NCI-H1092 treated with DMSO at 0.1 percent for 48 hours (cell line): ENCODE data around the gene TECPR1.

ENCODE experiments used
- DNase-seq: peaks from one replicate; lab custom pipeline; 2025; lab: John Stamatoyannopoulos, UW

The TECPR1 gene

DNA sequence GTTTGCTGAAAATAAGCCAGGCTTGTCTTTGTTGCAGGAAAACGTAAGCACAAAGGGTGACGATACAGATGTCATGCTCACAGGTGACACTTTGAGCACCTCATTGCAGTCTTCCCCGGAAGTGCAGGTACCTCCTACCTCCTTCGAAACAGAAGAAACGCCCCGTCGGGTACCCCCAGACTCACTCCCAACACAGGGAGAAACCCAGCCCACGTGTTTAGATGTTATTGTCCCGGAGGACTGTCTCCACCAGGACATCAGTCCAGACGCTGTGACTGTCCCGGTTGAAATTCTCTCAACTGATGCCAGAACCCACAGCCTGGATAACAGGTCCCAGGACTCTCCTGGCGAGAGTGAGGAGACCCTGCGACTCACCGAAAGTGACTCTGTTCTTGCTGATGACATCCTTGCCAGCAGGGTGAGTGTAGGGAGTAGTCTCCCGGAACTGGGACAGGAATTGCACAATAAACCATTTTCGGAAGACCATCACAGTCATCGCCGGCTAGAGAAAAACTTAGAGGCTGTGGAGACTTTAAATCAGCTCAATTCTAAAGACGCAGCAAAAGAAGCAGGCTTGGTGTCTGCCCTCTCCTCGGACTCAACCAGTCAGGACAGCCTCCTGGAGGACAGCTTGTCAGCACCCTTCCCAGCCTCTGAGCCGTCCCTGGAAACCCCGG lies 59.1 kb downstream of the TECPR1 start:
- no peak for DNase-seq

DNA sequence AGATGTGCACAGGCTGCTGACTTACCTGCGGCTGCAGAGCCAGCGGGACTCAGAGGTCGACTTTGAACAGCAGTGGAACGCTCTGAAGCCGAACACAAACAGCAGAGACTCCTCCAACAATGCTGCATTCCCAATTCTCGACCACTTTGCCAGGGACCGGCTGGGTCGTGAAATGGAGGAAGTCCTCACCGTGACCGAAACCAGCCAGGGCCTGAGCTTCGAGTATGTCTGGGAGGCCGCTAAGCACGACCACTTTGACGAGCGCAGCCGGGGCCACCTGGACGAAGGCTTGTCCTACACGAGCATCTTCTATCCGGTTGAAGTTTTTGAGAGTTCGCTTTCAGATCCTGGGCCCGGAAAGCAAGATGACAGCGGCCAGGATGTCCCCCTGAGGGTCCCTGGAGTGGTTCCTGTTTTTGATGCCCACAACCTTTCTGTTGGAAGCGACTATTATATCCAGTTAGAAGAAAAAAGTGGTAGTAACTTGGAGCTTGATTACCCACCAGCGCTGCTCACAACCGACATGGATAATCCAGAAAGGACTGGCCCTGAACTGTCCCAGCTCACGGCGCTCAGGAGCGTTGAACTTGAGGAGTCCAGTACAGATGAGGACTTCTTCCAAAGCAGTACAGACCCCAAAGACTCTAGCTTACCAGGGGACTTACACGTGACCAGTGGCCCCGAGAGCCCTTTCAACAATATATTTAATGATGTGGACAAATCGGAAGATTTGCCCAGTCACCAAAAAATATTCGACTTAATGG lies 60.2 kb downstream of the TECPR1 start:
- no peak for DNase-seq

DNA sequence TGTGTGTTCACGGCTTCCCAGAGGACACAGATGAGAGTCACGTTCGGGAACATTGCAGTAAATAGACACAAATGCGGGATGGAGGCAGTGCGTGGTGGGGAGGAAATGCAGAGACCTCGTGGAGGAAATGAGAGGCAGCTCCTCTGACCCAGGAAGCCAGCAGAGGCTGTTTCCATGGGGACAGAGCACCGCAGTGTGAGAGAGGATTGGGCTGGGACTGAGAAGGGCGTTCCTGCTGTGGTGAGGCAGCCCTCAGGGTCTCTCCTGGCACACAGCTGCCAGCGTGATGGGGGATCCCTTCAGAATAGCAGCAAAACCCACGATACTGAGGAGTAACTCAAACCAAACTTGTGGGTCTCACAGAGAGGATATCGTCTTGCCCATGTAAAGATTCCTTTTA lies 62.5 kb downstream of the TECPR1 start:
- DNase-seq: no peak

DNA sequence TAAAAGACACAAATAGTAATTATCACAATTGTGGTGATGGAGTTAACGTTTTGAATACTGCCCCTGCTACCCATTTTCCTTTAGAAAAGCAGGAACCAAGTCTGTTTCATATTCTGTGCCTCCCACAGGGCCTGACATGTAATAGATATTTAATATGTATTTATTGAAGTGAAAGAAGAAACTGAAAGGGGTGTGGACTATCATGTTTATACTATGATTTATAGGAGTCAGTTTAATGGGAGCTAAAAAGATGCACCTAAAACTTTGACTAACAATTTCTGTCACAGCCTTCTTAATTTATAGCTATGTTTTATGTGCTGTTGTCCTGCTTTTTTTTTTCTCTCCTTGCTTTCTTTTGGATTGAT lies 64.9 kb downstream of the TECPR1 start:
- DNase-seq: no peak

DNA sequence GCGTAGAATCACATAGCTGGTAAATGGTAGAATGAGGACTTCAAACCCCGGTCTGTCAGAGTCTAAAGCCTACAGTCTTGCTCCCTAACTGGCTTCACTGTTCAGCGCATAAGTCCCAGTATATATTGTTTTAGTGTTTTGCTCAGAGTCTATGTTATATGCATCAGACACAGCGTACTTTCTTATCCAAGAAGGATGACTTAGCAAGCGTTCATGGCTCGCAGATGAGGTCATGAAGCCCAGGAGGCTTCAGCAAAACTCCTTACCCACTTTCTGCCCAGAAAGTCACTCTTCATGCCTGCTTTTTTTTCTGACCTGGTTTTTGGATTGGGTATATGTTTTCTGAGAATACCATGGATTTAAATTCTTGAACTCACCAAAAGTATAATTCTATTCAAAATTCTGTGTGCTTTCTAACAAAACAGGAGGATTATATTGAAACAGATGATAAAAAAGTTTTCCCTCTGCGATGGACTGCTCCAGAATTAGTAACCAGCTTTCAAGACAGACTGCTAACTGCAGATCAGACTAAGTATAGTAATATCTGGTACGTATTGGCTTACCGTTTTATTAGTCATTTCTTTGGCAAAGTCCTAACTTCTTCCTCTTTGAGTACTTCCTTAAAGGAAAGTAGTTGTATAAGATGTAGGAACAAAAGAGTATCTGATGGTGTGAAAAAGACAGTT lies 65.4 kb downstream of the TECPR1 start:
- DNase-seq: no peak

DNA sequence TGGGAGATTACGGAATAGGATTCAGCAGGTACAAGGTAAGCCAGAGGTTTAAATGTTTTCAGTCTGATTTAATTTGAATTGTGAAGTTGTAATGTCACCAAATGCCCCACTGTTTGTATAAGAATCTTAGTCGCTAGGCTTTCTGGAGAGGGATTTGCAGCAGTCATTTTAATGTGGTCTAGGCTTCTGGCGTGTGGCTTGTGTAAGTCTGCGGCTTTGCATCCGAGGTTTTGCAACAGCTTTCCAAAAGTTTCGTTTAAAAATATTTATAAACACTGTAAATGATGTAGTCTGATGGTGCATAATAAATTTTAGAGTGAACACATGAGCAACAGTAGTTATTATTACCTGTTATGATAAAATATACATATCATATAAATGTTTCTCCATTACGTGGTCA lies 66.9 kb downstream of the TECPR1 start:
- no peak for DNase-seq

DNA sequence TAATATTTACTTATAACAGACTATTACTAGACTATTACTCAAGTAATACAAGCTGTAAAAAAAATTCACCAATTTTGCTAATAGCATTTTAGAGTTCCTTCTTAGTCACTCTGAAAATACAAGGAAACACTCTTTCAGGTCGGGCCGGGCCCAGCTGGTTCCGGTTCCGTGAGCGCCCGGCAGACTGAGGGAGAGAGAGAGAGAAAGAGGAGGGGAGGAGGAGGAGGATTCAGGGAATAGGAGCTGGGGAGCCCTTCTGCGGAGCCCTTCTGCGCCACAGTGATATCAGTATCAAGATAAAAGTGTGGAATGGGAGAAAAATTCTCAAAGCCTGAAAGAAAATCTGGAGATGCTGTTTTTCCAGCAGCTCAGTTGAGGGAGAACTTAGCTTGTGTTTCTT lies 71.3 kb downstream of the TECPR1 start:
- no peak for DNase-seq

DNA sequence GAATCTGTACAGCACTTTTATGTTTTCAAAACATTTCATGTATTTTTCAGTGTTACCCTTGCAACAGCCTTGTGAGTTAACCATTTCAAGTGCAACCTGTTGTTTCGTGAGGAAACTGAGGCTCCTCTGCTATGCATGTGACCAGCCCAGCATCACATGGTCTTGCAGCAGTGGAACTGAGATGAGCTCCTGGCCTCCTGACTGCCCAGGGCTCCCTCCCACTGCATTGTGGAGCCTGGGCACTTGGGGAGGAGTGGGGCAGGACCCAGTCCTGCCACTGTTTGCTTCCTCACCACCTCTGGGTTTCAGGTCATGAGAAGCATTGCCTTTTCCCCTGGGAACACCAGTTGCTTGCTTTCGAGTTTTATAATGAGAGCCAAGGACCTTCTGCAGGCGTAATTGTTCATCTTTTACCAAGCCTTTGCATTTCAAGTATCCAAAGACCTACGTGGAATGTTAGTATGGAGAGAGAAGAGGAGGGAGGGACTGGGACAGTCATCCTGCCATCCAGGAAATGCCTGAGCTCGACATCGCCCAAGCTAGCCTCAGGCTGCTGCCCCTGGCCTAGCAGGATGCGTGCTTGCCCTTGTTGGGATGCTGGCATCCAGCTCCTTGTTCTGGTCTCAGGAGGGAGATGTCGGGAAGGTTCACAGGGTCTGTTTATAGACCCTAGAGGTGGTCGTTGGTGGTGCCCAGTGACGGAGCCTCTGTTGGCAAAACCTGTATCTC lies 73.1 kb downstream of the TECPR1 start:
- DNase-seq: no peak

DNA sequence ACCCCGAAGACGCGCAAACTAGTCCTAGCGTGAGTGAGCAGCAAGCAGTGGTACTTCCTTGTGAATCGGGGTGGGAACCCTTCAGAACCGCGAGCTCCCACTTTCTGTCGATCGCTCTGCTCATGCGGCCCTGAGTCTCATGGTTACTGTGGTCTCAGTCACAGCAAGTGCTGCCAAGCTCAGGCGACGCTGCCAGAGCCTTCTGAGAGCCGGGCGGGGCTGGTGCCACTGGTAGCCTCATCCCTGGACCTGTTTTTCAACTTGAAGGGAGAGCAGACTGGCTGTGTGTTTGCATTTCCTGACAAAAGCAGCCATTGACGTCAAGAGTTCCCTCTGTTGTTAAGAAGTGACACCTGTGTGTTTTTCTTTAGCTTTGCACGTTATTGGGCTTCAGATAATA lies 73.7 kb downstream of the TECPR1 start:
- DNase-seq: no peak

DNA sequence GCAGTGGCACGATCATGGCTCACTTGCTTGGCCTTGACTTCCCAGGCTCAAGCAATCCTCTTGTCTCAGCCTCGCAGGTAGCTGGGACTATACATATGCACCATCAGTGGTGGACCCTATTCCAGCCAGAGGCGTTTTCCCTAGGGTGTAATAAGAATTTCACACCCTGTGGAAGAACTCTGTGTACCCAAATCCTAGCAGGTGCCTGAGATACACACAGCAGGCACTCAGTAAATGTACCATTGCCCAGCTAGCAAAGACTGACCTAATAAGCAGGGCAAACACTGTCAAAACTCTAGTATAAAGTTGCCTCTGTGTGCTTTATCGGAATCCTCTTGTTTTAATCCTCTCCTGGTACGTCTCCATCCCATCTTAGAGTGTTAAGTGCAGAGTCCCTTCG lies 74.5 kb downstream of the TECPR1 start:
- DNase-seq: no peak

DNA sequence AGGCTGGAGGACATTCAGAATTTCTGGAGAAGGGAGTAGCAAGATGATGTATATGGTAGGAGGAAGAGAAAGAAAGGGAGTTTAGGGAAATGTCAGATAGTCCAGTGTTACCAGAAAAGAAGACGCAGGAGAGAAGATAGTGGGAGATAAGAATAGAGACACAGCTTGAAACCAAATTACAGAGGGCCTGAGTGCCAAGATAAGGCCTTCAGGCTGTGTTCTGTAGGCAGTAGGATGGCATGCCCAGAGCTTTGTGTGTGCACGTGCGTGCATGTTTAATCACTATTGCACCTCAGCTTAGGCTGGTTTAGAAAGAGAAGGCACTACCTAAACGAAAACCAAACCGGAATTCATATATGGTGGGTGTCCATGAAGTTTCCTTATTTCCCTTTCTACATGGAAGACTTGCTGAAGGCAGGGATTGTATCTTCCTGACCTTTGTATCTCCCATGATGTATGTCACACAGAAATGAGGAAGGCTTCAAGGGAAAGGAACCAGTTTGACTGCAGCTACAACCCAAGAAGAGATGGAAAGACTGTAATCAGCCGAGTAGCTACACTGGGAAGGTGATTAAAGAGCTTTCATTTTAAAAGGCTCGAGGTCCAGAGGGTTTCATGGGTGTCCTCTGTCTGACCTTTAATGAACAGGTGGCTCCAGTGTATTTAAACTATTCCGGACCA lies 76.6 kb downstream of the TECPR1 start:
- DNase-seq: no peak

DNA sequence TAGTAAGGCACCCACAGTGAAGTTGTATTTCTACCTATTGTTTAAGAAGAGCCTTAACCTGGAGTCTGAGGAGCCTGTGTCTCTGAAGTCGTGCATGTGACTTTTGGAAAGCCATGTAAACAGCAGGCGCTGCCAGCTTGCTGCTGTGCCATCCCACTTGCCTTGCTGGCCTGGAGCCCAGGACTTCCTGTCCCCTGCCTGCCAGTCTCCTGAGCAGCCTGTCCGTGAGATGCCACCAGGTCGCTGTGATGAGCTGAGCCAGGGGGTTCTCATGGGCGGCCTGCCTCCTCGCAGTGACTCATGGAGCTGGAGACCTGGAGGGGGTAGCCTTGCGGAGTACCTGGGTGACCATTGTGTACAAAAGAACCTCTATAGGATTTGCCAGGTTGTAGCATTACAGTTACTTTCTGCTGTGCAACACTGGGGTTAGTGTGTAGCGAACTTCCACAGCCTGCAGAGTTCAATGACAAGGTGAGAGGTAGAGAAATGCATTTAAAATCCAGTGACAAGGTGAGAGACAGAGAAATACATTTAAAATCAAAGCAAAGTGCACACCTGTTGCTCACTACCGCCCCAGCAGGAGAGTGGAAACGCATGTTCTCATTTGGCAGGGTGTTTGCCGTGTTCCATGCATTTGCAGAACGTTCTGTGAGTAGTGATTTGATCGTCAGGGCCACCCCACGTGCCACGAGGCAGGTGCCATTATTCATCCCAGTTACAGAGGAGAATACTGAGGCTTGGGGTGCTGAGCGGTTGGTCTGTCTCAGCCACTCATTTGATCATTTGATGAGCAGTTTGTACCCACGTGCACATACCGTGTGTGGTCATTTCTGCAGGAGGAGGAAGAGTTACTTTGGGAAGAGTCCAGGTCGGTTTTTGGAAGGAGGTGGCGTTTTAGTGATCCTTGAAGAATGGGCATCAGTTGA lies 77.4 kb downstream of the TECPR1 start:
- no peak for DNase-seq

DNA sequence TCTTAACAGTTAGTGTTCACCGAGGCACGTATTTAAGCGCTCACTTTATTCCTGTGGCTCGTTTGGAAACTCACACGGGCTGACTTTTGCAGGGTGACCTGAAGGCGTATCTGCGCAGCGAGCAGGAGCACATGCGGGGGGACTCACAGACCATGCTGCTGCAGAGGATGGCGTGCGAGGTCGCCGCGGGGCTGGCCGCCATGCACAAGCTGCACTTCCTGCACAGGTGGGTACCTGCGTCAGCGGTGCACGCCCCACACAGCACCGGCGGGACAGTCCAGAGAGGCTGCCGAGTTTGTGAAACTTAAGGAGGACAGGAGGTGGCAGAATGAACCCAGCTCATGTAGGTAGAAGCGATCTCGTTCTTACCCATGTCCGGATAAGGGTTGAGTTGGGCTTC lies 80.6 kb downstream of the TECPR1 start:
- no peak for DNase-seq

DNA sequence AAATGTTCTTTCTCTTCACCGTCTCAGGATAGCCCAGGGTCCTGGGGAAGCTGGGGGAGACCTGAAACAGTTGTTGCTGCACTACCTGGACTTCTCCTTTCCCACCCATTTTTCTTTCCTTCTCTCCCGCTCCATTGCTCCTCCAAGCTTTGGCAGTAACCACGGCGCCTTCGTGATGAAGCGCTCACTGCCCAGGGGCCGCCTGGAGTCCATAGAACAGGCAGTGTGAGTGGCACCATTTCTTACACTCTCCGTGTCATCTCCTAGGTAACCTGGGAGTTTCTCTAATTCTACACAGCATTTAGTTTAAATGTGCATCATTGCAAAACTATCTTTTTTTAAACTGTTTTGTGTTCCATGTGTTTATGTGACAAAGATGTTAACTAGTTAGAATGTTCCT lies 81.1 kb downstream of the TECPR1 start:
- no peak for DNase-seq

DNA sequence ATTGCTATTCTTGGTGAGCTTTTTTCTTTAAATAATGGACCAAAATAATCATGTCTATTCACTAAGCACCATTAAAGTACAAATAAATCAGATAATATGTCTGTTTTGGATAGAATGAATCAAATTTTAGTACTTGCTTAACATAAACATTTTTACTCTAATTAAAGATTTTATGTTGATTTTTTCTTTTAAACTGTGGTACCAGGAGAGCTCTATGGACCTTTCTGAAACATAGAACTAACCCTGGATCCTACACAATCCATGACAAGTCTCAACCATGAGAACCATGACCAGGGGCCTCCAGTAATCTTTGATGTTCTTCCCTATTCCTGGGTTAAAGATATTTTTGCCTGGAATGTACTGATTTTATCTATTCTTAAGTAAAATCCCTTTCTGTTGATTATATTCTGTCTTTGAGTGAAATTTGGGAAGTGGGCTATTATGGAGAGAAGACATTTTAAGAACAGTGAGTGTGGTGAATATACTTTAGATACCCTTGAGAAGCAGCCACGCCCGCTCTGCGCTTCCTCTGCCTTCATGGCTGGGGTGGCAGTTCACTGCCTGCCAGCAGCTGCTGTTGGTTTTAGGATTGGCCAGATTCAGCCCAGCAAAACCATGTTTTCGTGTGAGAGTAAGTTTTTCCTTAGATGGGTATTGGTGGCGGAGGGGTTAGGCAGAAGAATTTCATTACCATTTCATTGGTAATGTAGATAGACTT lies 83.0 kb downstream of the TECPR1 start:
- no peak for DNase-seq

DNA sequence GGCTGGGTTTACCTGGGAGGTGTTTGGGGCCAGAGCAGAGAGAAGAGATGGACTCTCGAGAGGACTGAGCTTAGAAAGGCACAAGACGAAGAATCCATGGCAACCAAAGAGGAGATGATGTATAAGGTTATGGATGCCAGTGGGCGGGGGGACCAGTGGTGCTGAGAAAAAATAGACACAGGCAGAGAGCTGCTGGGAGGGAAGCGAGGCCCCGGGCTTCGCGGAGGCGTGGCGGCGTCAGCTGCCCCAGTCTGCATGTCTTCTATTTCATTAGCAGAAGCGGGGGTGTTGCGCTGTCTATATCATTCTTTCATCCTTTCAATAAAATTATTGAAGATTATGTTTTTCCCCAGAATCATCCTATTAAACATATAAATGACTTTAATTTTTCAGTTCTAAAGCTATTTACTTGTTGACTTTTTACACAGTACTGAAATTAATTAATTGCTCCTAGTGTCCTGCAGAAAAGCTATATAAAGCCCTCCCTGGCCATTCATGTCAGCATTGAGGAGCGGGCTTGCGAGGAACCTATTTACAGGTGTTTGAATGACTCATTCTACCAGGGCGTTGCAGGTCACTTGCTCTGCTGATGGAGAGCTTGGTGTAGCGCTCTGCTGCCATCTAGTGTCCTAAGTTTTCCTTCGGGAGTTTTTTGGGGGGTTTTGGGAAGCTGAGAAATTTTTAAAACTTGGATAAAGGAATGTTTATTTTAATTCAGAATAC lies 83.7 kb downstream of the TECPR1 start:
- peak; percentile 58 for DNase-seq

DNA sequence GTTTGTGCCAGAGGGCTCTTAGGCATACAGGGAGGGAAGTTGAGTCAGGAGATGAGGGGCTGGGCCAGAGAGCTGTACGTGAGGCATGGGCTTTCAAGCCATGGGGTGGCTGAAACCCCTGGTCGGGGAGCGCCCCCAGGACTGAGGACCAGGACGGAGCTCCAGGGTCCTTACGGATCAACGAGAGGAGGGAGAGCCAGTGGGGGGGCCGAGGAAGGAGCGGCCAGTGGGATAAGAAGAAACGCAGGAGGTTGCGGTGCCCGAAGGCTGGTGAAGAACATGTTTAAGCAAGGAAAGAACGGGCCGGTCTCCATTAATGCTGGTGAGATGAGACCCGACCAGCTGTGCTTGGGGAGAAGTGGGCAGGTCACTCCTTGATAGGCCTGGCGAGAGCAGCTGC lies 84.4 kb downstream of the TECPR1 start:
- no peak for DNase-seq

DNA sequence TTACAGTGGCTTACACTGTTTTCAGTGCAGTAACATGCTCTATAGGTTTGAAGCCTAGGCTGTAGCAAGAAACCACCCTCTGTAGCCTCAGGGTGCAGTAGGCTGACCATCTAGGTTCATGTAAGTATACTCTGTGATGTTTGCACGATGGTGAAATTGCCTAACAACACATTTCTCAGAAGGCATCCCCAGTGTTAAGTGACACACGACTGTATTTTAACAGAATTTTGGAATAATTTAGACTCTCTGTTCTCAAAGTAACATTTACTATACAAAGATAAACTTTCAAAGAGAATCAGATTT lies 85.4 kb downstream of the TECPR1 start:
- DNase-seq: no peak

DNA sequence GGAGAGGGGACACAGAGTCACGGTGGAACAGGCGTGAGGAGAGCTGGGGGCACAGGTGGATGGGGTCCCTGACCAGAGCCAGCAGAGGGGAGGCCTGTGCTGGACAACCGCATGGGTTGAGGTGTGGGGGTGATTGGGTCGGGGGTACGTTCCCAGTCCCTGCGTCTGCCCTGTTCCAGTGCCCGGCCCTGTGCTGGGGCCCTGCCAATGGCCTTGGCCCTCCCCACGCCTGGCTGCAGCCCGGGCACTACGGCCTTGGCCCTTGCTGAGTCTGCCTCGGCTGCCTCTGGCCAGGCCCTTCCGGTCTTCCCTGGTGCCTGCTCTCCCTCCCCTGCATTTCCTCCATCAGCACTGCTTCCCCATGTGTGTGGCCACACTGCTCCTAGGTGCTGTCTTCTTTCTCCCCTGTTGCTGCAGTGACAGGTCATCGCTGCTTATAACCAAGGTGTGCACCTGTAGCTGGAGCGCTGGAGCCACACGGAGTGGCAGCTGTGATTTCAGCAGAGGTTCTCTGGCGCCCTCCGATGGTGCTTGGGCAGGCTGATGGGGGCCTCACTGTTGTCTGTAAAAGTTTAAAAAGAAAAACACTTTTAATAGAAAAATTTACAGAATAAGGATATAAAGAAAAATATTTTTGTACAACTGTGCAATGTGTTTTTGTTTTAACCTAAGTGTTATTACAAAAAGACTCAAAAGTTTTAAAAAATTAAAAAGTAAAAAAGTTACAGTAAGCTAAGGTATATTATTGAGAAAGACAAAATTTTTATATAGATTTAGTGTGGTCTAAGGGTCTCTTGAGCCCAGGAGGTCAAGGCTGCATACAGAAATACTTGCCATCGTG lies 86.0 kb downstream of the TECPR1 start:
- peak; percentile 24 for DNase-seq
